PC-9 (cell line): Measurements from ENCODE around the gene OR6C70.

Experiments used
- CTCF ChIP-seq: fragments of 200-600 bp; sonication (generic); conservative IDR thresholded peaks from 2 replicates; pipeline ENCODE4 v1.6.1; 2017; ENCODE audit warnings: mixed run types, antibody characterized with exemption, mild to moderate bottlenecking, moderate library complexity
- EZH2 ChIP-seq: fragments of 200-600 bp; sonication (generic); IDR thresholded peaks from 2 replicates; pipeline ENCODE4 v1.8.0; 2017; ENCODE audit warnings: antibody characterized with exemption, low read depth

DNA sequence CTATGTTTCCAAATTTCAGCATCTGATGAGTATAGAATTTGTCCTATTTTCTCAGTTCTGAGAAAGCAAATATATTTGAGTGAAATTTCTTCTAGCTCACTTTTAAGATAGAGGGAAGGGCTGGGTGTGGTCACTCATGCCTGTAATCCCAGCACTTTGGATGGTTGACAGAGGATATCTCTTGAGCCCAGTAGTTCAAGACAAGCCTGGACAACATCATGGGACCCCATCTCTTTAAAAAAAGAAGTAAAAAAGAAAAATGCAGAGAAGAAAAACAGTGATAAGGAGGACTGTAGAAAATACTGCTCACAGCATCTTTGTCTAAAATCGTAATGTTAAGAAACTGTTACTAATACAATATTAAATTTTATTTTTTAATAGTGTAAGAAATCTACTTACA is 2.3 kb upstream of the OR6C70 start:
- no peak for TF ChIP-seq CTCF
- no peak for TF ChIP-seq EZH2
